GM20431 (cell line): ENCODE measurements around the gene SF3A1.

ENCODE experiments used
- in situ Hi-C: fragments of 300-500 bp; cut with MseI, MboI; formaldehyde crosslinking; loops from one replicate; pipeline ENCODE4 v1.15.0; 2020; ENCODE audit warnings: low sequenced_read_pairs; ENCODE audit not compliant: unreplicated experiment

The SF3A1 gene

GRCh38 chr22:30326706-30327362 is 29.9 kb downstream of the SF3A1 start, which contains the start of gene TBC1D10A:
TBC1D10A (minus strand) TSS chr22:30326941; CDS start chr22:30326881, 60 bp downstream.
- in situ Hi-C loops = no loop called here

- in situ Hi-C loops = no loop called here
These were observed 30.4 kb downstream of the SF3A1 start for GRCh38 chr22:30326255-30326705.

- in situ Hi-C loops = no loop called here
These were observed 30.9 kb downstream of the SF3A1 start for GRCh38 chr22:30325724-30326254.

- in situ Hi-C loops = no loop called here
These were observed 31.5 kb downstream of the SF3A1 start for GRCh38 chr22:30325065-30325720.

- in situ Hi-C loops = no loop called here
These were observed 32.5 kb downstream of the SF3A1 start for GRCh38 chr22:30324014-30324730.

- in situ Hi-C loops = no loop called here
These were observed 33.4 kb downstream of the SF3A1 start for GRCh38 chr22:30323246-30323645.

- in situ Hi-C loops = no loop called here
These were observed 35.2 kb downstream of the SF3A1 start for GRCh38 chr22:30321461-30321860.

GRCh38 chr22:30320021-30320556 is 36.6 kb downstream of the SF3A1 start:
- in situ Hi-C loops = no loop called here

- in situ Hi-C loops = no loop called here
These were observed 37.8 kb downstream of the SF3A1 start for GRCh38 chr22:30318799-30319419.

- in situ Hi-C loops = no loop called here
These were observed 38.9 kb downstream of the SF3A1 start for GRCh38 chr22:30317778-30318177.

GRCh38 chr22:30315962-30316576 is 40.6 kb downstream of the SF3A1 start:
- in situ Hi-C loops = no loop called here

GRCh38 chr22:30314915-30315314 is 41.8 kb downstream of the SF3A1 start:
- in situ Hi-C loops = no loop called here

- in situ Hi-C loops = no loop called here
These were observed 42.9 kb downstream of the SF3A1 start for GRCh38 chr22:30313527-30314363.

- in situ Hi-C loops = no loop called here
These were observed 44.6 kb downstream of the SF3A1 start for GRCh38 chr22:30312053-30312452.

GRCh38 chr22:30310881-30311771 is 45.6 kb downstream of the SF3A1 start:
- in situ Hi-C loops = no loop called here

GRCh38 chr22:30309951-30310741 is 46.5 kb downstream of the SF3A1 start:
- in situ Hi-C loops = no loop called here
